Adrenal gland (tissue), 19 donors: ENCODE data around the gene TIGAR. TPM values are rescaled to one million over a fixed set of nuclear protein-coding genes. Genes with fewer than 3 reads are reported as not detected.

ENCODE experiments used
- DNase-seq, 7 donors: peaks; one replicate each; pipeline ENCODE4 v3.0.0-alpha.2; 2019 to 2020
- H3K27ac ChIP-seq, 5 donors: fragments of 200-600 bp; sonication (generic) in 4 of 5; 1 replicate in 3 of 5; 2 replicates in 2 of 5; pipeline versions ENCODE4 v1.5.1 to v1.8.0; 2016 to 2020; ENCODE audit warnings: mild to moderate bottlenecking in 1 of 5
- H3K27me3 ChIP-seq: fragments of 200-600 bp; 2 replicates; pipeline ENCODE4 v1.8.0; 2021
- H3K36me3 ChIP-seq, 2 donors: fragments of 200-600 bp; replicated peaks in 1 of 2; 1 replicate in 1 of 2; 2 replicates in 1 of 2; pipeline versions ENCODE4 v1.5.1 to v1.8.0; 2018 to 2022
- H3K4me1 ChIP-seq, 2 donors: fragments of 200-600 bp; replicated peaks in 1 of 2; 1 replicate in 1 of 2; 2 replicates in 1 of 2; pipeline versions ENCODE4 v1.5.1 to v1.8.0; 2018 to 2021
- H3K4me3 ChIP-seq, 4 donors: fragments of 200-600 bp; sonication (generic) in 3 of 4; one replicate each; pipeline ENCODE4 v1.5.1; 2016 to 2018
- H3K9me3 ChIP-seq, 3 donors: fragments of 200-600 bp; sonication (generic) in 1 of 3; replicated peaks in 1 of 3; 1 replicate in 2 of 3; 2 replicates in 1 of 3; pipeline versions ENCODE4 v1.5.1 to v1.8.0; 2016 to 2021
- CTCF ChIP-seq, 6 experiments: fragments of 450-650 bp in 4 of 6; fragments of 200-600 bp in 2 of 6; sonication (generic) in 1 of 6; IDR thresholded peaks; 1 replicate in 5 of 6; 2 replicates in 1 of 6; pipeline versions ENCODE4 v1.5.1 to v1.8.0; 2016 to 2021; ENCODE audit warnings: antibody characterized with exemption in 6 of 6, mild to moderate bottlenecking in 2 of 6, moderate library complexity in 1 of 6
- POLR2A ChIP-seq, 2 donors: fragments of 450-650 bp; IDR thresholded peaks; one replicate each; pipeline ENCODE4 v1.6.1; 2017; ENCODE audit warnings: antibody characterized with exemption in 2 of 2, mild to moderate bottlenecking in 2 of 2, moderate library complexity in 1 of 2
- WGBS, 4 donors: extraction: QIAGEN DNeasy Blood & Tissue Kit in 2 of 4; methylation state at CpG; one replicate each; pipeline versions ENCODE4 v1.1.5 to v1.1.7; 2013 to 2017; 5-methylcytosine and 5-hydroxymethylcytosine counted together
- intact Hi-C, 2 donors: fragments of 100-400 bp; cut with DNase I; formaldehyde crosslinking; loops; one replicate each; pipeline versions ENCODE4 v1.14.1 to v1.15.0; 2022 to 2023
- long read RNA-seq, 10 donors: library from polyadenylated mRNA in 3 of 10; unstranded in 2 of 10; stranded (forward) in 1 of 10; transcript quantifications; one replicate each; pipeline ENCODE4 v2.0.0 and lab custom pipeline, GENCODE V29; 2021 to 2026
- polyA plus RNA-seq, 3 donors: library from polyadenylated mRNA; stranded (reverse); fragments of 200-250 nt in 2 of 3; fragments of 350-450 nt in 1 of 3; fragmentation: Illumina TruSeq in 1 of 3; extraction: RNeasy Lipid Tissue Mini Kit (QIAGEN cat#74804) in 1 of 3; gene quantifications; one replicate each; pipeline ENCODE4 v1.2.3, GENCODE V29; 2013 to 2014
- total RNA-seq, 9 donors: library from RNA; depleted of rRNA in 4 of 9; stranded (reverse); fragments of >200 nt in 4 of 9; fragments of 120-200 nt in 1 of 9; fragmentation: NEBNext Ultra II Directional in 1 of 9; extraction: Animal tissue kit (Norgen Biotek cat#: 25700) in 1 of 9; gene quantifications; one replicate each; pipeline versions ENCODE4 v1.1.0 to v1.2.4, GENCODE V29; 2013 to 2023
- donor health status: healthy with polysubstance abuse.
- donor health status: Bipolar disorder and iron deficiency.
- donor health status: DM: yes; HTN: yes; CAD: no.
- donor health status: DM: no; HTN: no; CAD: no.
- donor health status: DM: no; HTN: no; CAD: no.
- donor health status: DM: yes; HTN: yes; CAD: no.

TIGAR gene
- total RNA-seq (10 to 100 TPM in 5 of 9 donors, 1 to 10 TPM in 4; 2.5 to 20.5 (median 10.7) TPM), polyA plus RNA-seq (10 to 100 TPM in 1 of 3 donors, 1 to 10 TPM in 2; 2.5 to 28.2 (median 5.1) TPM)
- long read RNA-seq, donor 1, transcript TIGAR-201 (6 exons, 2,782 nt) = major isoform, 6 of 6 reads
- long read RNA-seq, donor 1, partial matches to known transcripts = 0 of 6 reads
- long read RNA-seq, donor 1, other reads (novel, unspliced or antisense) = 0 of 6 reads
- long read RNA-seq, donor 2, transcript TIGAR-201 (6 exons, 2,782 nt) = major isoform, 6 of 6 reads
- long read RNA-seq, donor 2, partial matches to known transcripts = 0 of 6 reads
- long read RNA-seq, donor 2, other reads (novel, unspliced or antisense) = 0 of 6 reads
- long read RNA-seq, donor 3, transcript TIGAR-201 (6 exons, 2,782 nt) = major isoform, 6 of 6 reads
- long read RNA-seq, donor 3, partial matches to known transcripts = 0 of 6 reads
- long read RNA-seq, donor 3, other reads (novel, unspliced or antisense) = 0 of 6 reads
- long read RNA-seq, donor 4, transcript TIGAR-201 (6 exons, 2,782 nt) = major isoform, 9 of 11 reads
- long read RNA-seq, donor 4, partial matches to known transcripts = 0 of 11 reads
- long read RNA-seq, donor 4, other reads (novel, unspliced or antisense) = 2 of 11 reads
- long read RNA-seq, donor 5, transcript TIGAR-201 (6 exons, 2,782 nt) = major isoform, 13 of 13 reads
- long read RNA-seq, donor 5, partial matches to known transcripts = 0 of 13 reads
- long read RNA-seq, donor 5, other reads (novel, unspliced or antisense) = 0 of 13 reads
- long read RNA-seq, donor 6, partial matches to known transcripts = 0 of 4 reads
- long read RNA-seq, donor 6, other reads (novel, unspliced or antisense) = 1 of 4 reads
- long read RNA-seq, donor 7, transcript TIGAR-201 (6 exons, 2,782 nt) = major isoform, 5 of 5 reads
- long read RNA-seq, donor 7, partial matches to known transcripts = 0 of 5 reads
- long read RNA-seq, donor 7, other reads (novel, unspliced or antisense) = 0 of 5 reads
- long read RNA-seq, donor 8, transcript TIGAR-201 (6 exons, 2,782 nt) = major isoform, 8 of 8 reads
- long read RNA-seq, donor 8, partial matches to known transcripts = 0 of 8 reads
- long read RNA-seq, donor 8, other reads (novel, unspliced or antisense) = 0 of 8 reads
- long read RNA-seq, donor 9, partial matches to known transcripts = 0 of 1 reads
- long read RNA-seq, donor 9, other reads (novel, unspliced or antisense) = 0 of 1 reads
- long read RNA-seq, donor 10, partial matches to known transcripts = 0 of 4 reads
- long read RNA-seq, donor 10, other reads (novel, unspliced or antisense) = 0 of 4 reads

GRCh38 chr12:4320853-4321701 lies at the start of gene TIGAR:
Gene TIGAR (plus strand): TSS chr12:4321213. CDS start chr12:4321272, 59 bp downstream.
- peak within 1 kb of the TSS; percentile 83 to 94 (median 85) for H3K27ac ChIP-seq
- no peaks in the 10 kb centered on the region for H3K36me3 ChIP-seq
- WGBS, 4 donors = 0% methylated on average over 4 to 76 of the region's 76 CpGs
- intact Hi-C loops = loop anchor here in 1 of 2 donors (10.0 kb wide), 1 partner anchor 94 kb away; no protein-coding TSS in a partner anchor
- no peaks in the 10 kb centered on the region for H3K9me3 ChIP-seq
- H3K4me1 ChIP-seq = peaks cover 0 to 11% of the 10 kb centered on the region in 2 donors
- no peaks in the 10 kb centered on the region for H3K27me3 ChIP-seq
- TF ChIP-seq CTCF (IDR thresholded peaks at IDR 0.05) (no peak), POLR2A (IDR thresholded peaks at IDR 0.05) (peak; percentile 74 to 94)
- H3K4me3 ChIP-seq = peak within 1 kb of the TSS; percentile 26 to 76 (median 56)
- peak; percentile 92 to 96 (median 93) for DNase-seq

DNA sequence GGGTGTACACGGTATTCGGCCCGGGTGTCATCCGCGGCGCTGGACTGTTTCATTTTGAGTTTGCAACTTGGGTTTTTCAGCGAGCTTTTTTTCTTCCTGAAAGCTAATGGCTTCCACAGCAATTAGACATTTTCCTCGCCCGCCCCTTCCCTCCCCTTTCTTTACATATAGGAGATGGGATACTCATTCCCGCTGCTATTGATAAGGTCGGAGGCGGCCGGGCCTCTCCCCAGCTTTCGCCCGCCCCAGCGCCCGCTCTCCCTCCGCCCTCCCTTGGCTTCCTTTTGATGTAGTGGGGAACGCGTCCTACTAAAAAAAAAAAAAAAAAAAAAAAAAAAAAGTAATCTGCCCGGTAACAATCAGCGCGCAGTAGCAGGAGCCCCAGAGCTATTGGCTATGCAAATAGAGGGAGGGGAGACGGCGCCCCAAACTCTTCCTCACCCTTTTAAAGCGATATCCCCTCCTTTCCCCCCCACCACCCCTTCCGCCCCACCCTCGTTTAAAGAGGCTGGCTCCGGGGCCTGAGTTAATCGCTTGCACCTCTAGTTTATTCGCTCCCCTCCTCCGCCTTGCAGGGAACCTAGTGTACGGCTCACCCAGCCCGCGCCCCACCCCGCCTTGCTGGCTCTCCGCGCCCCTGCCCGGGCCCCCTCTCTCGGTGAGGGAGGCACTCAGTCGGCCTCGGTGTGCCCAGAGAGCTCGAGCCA lies 49.1 kb upstream of the TIGAR start:
- 0 to 1% (median 1%) methylated on average over 18 to 43 of the region's 43 CpGs for WGBS, 4 donors
- Histone ChIP-seq H3K27ac (peak overlapping the region; percentile 26 to 95 (median 90)), H3K4me1 (peaks cover 21 to 36% of the 10 kb centered on the region in 2 donors), H3K4me3 (peak overlapping the region in 2 of 4 donors; percentile 85 to 96), H3K36me3 (peaks cover 0 to 8% of the 10 kb centered on the region in 2 donors), H3K9me3 (no peaks in the 10 kb centered on the region), H3K27me3 (peaks cover 24% of the 10 kb centered on the region)
- DNase-seq = peak; percentile 87 to 94 (median 90)
- intact Hi-C loops = loop anchor here in 1 of 2 donors (10.0 kb wide), 2 partner anchors 237 to 277 kb away; no protein-coding TSS in a partner anchor
- TF ChIP-seq CTCF (IDR thresholded peaks at IDR 0.05) (no peak), POLR2A (IDR thresholded peaks at IDR 0.05) (peak in 1 of 2 donors; percentile 81)
